HG02970 (cell line): ENCODE data around the gene DLX2.
"Not testable (repeated sequence)": the region's sequence is repeated elsewhere in the genome, so short reads cannot be mapped to it uniquely, and the experiment has no call there.

ENCODE experiments used
- ATAC-seq: cut with Tn5 transposase; IDR thresholded peaks from one replicate; pipeline ENCODE4 v1.9.1; 2021; ENCODE audit warnings: mild to moderate bottlenecking, moderate library complexity, moderate number of reproducible peaks; ENCODE audit not compliant: unreplicated experiment, low FRiP score

Gene DLX2

DNA sequence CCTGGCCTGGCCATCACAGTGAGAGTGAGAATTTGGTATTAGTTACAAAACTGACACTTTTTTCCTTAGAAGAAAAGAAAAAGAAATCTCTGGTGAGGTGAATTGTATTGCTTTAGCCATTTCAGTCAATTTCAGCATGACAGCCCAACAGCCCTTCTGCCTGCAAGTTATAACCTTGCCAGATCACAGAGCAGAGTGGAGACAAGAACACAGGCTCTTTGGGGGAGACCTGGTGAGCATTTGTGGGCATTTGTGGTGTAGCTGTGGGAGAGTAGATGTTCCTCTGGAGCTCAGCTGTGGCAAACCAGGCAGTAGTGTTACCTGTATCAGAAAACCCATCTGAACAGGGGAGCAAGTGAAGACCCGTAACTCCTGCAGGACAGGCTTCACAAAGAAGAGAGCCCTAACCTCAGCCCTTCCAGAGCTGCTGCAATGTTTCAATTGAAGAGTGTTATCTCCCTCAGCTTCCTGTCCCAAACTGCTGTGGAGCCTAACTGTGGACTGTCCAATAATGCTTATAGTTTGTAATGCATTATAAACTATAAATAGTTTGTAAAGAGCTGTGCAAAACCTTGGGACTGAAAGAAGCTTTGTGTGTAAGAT lies 40.2 kb downstream of the DLX2 start:
- ATAC-seq = no peak

DNA sequence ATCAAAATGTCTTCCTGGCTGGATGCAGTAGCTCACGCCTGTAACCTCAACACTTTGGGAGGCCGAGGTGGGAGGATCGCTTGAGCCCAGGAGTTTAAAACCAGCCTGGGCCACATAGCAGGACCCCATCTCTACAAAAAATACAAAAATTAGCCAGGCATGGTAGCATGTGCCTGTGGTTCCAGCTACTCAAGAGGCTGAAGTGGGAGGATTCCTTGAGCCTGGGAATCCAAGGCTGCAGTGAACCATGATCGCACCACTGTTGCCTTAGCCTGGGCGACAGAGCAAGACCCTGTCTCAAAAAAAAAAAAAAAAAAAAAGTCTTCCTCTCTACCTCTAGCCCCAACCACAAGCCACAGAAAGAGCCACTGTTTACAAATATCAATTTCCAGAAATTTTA lies 42.6 kb downstream of the DLX2 start:
- not testable (repeated sequence) for ATAC-seq

DNA sequence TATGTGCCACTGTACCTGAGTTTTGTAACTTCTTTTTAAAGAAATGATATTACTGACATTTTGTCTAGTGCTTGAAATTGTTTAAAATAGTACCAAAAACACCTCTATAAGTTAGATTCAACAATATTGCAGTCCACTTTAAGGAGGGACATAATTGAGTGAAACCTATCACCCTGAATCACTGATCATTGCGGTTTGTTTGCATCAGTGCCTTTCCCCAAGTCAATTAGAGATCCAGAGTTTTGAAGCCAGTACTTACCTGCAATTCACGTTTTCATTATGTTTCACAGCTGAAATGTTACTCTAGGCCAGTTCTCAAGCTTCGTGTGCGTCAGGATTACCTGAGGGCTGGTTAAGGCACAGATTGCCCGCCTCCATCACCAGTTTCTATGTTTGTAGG lies 44.0 kb downstream of the DLX2 start:
- ATAC-seq = no peak

DNA sequence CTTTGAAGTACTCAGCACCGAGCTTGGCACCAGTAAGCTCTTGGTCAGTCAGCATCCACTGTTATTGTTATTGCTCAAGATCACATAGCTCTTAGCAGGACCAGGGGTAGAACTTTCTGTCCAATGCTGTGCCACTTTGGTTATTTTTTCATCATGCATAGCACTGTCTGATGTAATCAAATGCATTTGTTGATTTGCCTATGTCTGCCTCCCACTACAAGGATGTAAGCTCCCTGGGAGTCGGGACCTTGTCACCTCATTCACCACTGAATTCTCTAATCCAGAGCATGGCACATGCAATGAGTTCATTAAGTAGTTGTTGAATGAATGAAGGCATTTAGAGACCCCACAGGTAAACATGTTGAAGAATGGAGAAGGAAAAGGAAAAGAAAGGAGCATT lies 46.4 kb downstream of the DLX2 start:
- no peak for ATAC-seq

DNA sequence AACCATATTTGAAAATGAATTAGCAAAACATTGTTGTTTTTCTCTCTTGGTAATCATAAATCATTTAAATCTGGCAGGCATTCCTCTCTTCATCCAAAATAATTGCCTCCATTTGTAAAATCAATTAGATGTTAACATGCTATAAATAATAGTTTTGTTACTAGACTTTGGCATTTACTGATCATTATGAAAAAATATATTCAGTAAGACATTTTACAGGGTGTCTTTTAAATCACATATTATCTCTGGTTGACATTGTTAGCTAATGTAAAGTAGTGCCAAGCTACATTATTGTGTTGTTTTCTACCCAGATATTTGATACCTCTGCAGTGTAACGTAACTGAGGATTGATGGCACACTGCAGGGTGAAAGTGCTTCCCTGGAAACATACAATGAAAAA lies 49.2 kb downstream of the DLX2 start:
- no peak for ATAC-seq

DNA sequence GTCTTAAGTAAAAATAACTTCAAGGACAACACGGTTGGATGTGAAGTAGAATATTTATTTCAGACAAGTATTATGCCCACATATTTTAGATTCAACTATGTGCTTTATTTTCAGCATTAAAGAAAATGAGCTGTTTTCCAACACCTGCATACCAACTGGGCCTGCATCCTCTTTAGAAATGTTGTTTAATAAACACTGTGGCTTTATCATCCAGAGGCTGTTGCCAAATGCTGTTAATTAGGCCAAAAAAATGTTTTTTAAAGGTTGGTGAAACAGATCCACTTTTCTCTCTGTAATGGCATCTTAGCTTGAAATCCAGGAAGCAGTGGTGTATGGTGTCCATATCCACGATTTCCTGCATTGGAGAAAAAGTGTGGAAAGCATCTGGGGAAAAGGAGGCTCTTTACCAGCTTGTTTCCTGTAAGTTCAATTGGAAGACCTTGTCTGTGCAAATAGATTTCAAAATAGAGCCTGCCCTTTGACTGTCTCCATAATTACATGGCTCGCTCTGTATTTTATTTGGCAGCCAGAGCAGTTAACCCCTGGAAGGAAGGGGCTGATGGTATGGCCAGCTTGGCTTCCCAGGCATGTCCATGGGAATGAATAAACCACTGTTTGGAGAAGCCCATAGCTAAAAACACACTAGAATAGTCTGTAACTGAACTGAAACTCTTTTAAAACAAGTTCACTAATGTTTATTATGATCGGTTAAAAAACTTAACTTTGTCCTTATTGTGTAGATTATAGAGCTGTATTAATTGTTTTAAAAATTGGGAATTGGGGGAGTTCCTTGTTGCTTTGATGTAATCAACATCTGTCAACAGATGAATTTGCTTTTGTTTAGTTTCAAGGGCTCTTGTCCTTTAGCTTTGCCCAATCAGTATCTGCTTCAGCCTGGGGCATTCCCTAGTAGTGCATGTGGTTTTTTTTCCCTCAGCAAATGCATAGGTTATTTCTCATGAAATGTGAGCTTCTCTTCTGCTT lies 50.4 kb downstream of the DLX2 start:
- no peak for ATAC-seq

DNA sequence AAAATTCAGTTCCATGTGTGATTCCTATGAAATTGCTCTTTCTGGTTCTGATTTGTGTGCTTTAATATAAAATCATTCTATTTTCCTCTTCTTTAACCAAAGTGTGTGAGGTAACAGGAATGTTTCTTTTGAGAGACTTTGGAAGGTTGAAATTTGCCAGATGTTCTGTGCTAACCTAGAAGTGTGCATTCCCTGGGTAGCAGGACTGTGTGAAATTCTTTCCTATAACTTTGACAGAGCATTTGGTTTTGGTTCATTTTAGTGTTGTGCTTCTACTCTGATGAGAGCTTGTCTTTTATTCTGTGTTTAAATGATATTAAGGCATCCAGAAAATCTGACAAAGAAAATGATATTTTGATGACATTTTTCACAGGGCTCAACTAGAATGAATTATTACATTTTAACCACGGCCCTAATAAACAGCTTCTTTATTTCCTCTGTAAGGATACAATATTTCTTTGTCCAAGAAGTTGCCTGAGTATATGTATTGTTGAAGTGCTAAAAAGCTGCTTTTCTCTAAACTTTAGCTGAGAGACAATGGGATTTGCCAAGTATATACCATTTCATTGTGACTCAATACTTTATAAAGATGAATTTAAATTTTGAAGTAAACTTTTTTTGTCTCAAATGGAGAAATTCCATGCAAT lies 52.1 kb downstream of the DLX2 start:
- no peak for ATAC-seq

DNA sequence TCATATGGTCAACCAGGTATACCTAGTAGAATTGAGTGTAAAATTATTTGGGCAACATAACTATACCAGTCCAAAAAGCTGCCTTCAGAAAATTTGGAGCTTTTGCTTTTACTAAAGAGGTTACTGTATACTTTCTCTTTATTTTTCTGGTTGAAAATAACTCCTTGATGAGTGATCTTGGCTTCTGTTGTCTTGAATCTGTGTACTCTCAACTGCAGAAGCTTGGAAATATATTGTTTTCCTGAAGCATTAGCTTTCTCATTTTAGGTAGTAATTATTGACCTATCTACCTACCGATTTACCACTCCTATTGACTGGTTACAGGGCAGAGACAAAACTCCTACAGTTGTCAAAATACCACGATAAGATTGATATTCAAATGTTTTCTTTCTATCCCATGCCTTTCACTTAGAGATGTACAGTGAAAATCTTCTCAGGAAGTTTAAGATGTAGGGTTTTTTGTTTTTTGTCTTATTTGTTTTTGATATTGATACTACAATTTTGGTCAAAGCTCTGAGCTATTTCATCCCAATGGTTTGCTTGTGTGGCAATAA lies 53.1 kb downstream of the DLX2 start:
- ATAC-seq = no peak
